A549 (cell line): ENCODE measurements around the gene NRBP1.

ENCODE experiments used
- CEBPB ChIP-seq, 2 experiments: fragments of >200 bp in 1 of 2; sonication (Bioruptor Twin) in 1 of 2; formaldehyde crosslinking in 1 of 2; IDR thresholded peaks; 2 replicates each; pipeline ENCODE4 v1.6.1; 2012 to 2016
- CTCF ChIP-seq: fragments of >200 bp; sonication (Bioruptor Twin); formaldehyde crosslinking; IDR thresholded peaks from 3 replicates; pipeline ENCODE4 v1.5.1; 2016
- POLR2A ChIP-seq: IDR thresholded peaks from 2 replicates; pipeline ENCODE4 v1.6.1; 2012; ENCODE audit warnings: mild to moderate bottlenecking, low read length
- TF ChIP-seq, protein P1 (sequence below): fragments of 200-600 bp; sonication (generic); IDR thresholded peaks from 2 replicates; pipeline ENCODE4 v1.6.1; 2016; ENCODE audit warnings: antibody characterized with exemption, mild to moderate bottlenecking, moderate library complexity

GRCh38 chr2:27393225-27393624 lies 35.2 kb upstream of the NRBP1 start:
- TF ChIP-seq CTCF (no peak), POLR2A (no peak), CEBPB (IDR thresholded peaks at IDR 0.05) (no peak)
- TF ChIP-seq, protein P1, sequence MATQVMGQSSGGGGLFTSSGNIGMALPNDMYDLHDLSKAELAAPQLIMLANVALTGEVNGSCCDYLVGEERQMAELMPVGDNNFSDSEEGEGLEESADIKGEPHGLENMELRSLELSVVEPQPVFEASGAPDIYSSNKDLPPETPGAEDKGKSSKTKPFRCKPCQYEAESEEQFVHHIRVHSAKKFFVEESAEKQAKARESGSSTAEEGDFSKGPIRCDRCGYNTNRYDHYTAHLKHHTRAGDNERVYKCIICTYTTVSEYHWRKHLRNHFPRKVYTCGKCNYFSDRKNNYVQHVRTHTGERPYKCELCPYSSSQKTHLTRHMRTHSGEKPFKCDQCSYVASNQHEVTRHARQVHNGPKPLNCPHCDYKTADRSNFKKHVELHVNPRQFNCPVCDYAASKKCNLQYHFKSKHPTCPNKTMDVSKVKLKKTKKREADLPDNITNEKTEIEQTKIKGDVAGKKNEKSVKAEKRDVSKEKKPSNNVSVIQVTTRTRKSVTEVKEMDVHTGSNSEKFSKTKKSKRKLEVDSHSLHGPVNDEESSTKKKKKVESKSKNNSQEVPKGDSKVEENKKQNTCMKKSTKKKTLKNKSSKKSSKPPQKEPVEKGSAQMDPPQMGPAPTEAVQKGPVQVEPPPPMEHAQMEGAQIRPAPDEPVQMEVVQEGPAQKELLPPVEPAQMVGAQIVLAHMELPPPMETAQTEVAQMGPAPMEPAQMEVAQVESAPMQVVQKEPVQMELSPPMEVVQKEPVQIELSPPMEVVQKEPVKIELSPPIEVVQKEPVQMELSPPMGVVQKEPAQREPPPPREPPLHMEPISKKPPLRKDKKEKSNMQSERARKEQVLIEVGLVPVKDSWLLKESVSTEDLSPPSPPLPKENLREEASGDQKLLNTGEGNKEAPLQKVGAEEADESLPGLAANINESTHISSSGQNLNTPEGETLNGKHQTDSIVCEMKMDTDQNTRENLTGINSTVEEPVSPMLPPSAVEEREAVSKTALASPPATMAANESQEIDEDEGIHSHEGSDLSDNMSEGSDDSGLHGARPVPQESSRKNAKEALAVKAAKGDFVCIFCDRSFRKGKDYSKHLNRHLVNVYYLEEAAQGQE: no peak
